Activated T-cell treated with anti-CD3 and anti-CD28 coated beads for 4 hours (primary cell): ENCODE data around the gene GADD45GIP1.
"Not testable (repeated sequence)": the region's sequence is repeated elsewhere in the genome, so short reads cannot be mapped to it uniquely, and the experiment has no call there.

Source experiments
- DNase-seq: peaks from one replicate; pipeline ENCODE4 v3.0.0-alpha.2; 2020

GADD45GIP1 gene

DNA sequence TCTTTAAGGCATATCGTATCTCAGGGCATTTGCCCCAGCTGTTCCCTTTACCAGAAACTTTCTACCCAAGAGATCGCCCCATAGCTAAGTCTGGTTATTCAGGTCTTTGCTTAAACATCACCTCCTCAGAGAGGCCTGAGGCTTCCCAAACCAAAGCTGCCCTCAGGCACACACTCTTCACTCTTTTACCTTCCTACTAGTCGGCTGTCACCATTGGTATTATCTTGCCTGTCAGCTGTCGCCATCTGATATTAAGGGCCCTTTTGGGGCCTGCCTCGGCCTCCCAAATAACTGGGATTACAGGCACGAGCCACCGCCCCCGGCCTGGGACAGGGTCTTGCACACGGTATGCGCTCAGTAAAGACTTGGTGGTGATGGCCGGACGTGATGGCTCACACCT is 1.0 kb downstream of the GADD45GIP1 start:
- DNase-seq = no peak

DNA sequence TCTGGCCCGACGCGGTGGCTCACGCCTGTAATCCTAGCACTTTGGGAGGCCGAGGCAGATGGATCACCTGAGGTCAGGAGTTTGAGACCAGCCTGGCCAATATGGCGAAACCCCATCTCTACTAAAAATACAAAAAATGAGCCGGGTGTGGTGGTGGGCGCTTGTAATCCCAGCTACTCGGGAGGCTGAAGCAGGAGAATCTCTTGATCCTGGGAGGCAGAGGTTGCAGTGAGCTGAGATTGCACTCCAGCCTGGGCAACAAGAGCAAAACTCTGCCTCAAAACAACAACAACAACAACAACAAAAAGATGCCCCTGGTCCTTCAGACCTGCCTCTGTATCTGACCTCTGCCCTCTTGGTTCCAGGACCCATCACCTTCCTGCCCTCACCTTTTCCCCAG is 1.4 kb downstream of the GADD45GIP1 start:
- DNase-seq = not testable (repeated sequence)

DNA sequence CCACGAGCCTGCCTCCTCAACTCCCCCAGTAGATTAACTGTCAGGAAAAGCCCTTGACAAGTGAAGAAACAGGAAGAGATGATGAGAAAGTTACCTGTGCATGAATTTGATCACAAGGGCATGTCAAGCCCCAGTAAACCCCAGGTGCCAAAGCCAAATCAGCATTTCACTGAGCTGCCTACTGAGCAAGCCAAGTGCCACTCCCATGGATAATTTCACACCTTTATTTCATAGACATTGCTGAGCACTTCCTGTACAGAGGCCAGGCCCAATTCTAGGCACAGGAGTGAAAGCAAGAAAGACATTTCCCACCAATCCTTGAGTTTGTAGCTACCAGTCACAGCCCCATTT is 2.4 kb downstream of the GADD45GIP1 start:
- no peak for DNase-seq

DNA sequence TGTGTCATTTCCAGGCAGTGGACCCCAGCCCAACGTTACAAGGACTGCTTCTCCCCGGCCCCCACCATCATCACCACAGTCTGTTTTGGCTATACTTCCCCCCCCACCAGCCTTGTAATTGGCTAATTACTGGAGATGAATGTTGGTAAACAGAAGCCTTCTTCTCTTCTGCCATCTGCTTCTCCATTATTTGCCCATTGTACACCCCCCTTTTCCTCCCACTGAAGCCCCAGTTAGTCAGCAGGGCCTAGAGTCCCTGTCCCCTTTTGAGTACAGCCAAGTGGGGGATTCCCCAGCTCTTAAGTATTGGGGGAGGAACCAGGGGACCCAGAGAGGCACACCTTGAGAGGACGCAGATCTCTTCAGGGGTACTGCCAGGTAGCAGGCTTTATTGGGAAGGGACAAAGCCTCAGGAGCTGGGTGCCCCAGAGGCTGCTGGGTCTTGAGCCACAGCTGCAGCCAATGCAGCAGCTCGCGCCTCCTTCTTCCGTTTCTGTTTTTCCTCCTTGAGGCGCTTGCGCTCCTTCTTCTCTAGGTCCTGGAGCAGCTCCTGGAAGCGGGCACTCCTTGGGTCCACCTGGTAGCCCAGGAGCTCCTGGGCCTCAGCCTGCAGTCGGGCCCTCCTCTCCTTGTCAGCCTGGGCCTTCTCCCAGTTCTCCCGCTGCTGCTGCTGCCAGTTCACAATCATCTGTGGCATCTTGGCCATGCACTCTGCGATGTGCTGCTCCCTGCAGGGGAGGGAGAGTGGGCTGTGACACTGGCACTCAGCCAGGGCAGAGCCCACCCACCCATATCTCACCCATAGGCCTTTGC is 3.0 kb downstream of the GADD45GIP1 start:
- DNase-seq = no peak

- DNase-seq = no peak
These were observed 3.8 kb downstream of the GADD45GIP1 start for GRCh38 chr19:12953138-12953798.

DNA sequence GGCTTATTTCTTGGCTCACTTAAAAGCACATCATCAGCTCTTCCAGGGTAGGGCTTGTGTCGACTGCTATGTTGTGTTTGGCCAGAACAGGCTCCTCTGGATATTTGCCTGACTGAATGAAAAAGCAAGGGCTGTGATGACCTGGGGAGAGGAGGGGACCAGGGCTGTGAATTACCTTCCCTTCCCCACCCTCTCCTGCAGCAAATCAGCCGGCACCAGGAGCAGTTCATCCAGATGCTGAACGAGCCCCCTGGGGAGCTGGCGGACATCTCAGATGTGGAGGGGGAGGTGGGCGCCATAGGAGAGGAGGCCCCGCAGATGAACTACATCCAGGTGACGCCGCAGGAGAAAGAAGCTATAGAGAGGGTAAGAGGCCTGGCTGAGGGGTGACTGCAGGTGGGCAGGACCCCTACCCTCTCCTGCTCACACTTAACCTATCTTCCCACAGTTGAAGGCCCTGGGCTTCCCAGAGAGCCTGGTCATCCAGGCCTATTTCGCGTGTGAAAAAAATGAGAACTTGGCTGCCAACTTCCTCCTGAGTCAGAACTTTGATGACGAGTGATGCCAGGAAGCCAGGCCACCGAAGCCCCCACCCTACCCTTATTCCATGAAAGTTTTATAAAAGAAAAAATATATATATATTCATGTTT is 4.4 kb downstream of the GADD45GIP1 start:
- DNase-seq = no peak

GRCh38 chr19:12952050-12952449 is 5.0 kb downstream of the GADD45GIP1 start:
- not testable (repeated sequence) for DNase-seq

GRCh38 chr19:12949363-12950283 is 7.4 kb downstream of the GADD45GIP1 start:
- DNase-seq = no peak

DNA sequence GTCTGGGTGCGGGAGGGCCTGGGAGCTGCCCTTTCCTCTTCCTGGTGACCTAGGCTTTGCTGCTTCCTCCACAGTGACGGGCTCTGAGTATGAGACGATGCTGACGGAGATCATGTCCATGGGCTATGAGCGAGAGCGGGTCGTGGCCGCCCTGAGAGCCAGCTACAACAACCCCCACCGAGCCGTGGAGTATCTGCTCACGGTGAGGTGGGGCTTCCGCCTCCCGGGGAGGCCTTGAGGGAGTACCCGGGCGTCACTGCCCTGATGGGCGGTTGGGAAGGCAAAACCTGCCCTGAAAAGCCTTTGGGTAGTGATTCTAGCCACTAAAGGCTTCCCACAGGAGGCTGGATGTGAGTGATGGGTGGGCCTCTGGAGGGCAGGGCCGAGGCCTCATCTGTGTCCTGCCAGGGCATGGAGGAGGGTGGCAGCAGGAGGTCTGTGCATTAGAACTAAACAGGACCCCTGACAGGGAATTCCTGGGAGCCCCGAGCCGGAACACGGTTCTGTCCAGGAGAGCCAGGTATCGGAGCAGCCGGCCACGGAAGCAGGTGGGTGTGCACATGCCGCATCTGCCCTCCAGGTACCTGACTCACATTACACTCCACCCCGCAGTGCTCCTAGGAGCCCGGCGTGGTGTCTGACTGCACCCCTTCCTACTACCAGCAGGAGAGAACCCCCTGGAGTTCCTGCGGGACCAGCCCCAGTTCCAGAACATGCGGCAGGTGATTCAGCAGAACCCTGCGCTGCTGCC is 8.2 kb downstream of the GADD45GIP1 start:
- DNase-seq = no peak

DNA sequence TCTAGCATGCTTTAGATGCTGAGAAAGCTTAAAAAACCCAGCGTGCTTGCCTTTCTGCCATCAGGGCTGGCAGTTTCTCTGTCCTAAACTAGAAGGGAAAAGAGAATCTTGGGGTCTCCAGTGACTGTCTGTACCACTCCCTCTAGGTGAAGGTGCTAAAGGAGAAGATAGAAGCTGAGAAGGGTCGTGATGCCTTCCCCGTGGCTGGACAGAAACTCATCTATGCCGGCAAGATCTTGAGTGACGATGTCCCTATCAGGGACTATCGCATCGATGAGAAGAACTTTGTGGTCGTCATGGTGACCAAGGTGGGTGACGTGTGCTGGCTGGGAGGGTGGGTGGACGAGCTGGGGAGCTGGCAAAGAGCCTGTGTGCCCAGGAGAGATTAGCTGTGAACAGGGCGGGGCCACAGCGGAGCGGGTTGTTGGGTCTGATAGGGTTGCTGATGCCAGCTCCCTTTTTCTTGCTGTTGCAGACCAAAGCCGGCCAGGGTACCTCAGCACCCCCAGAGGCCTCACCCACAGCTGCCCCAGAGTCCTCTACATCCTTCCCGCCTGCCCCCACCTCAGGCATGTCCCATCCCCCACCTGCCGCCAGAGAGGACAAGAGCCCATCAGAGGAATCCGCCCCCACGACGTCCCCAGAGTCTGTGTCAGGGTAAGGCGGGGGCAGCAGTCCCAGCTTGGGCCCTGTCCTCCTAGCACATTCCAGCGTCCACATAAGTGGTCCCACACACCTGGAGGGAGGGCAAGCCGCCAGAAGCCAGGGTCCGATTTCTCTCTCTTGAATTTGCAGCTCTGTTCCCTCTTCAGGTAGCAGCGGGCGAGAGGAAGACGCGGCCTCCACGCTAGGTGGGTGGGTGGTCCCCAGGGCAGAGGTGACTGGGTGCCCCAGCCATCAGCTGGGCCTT is 9.1 kb downstream of the GADD45GIP1 start:
- no peak for DNase-seq

DNA sequence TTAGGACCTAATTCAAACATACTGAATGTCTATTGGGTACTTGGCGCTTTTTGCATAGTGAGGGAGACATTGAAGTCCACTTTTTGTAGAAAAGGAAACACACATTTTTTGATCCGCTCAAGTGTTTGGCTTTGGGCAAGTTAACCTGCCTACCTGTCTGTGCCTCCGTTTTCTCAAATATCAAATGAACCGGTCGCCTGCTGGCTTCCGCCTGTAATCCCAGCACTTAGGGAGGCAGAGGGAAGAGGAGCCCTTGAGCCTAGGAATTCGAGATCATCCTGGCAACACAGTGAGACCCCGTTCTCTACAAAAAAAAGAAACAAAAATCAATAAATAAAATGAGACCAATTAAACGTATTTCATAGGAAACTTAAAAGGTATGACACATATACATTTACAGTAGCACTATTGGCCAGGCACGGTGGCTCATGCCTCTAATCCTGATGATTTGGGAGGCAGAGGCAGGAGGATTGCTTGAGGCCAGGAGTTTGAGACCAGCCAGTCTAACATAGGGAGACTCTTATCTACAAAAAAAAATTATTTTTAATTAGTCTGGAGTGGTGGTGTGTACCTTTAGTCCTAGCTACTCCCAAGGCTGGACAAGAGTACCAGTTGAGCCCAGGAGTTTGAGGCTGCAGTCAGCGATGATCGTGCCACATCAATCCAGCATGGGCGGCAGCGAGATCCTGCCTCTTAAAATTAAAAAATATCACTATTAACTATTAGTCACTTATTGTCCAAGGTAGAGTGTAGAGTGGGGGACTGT is 10.1 kb downstream of the GADD45GIP1 start:
- DNase-seq = no peak

- no peak for DNase-seq
These were observed 10.8 kb downstream of the GADD45GIP1 start for GRCh38 chr19:12946092-12946721.

- DNase-seq = peak; percentile 97
These were observed 11.4 kb downstream of the GADD45GIP1 start, which contains the start of gene RAD23A for GRCh38 chr19:12945479-12946091. RAD23A (plus strand) TSS chr19:12945862; CDS start chr19:12945949, 87 bp downstream.

DNA sequence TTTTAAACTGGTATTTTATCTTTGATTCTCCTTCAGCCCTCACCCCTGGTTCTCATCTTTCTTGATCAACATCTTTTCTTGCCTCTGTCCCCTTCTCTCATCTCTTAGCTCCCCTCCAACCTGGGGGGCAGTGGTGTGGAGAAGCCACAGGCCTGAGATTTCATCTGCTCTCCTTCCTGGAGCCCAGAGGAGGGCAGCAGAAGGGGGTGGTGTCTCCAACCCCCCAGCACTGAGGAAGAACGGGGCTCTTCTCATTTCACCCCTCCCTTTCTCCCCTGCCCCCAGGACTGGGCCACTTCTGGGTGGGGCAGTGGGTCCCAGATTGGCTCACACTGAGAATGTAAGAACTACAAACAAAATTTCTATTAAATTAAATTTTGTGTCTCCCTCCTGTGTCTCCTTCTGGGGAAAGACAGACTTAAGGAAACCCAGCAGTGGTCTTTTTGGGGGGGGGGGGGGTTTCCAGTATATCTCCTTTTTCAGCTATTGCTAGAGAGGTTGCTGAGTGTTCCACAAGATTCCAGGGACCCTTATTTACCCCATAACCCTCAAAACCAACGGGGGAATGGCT is 12.8 kb downstream of the GADD45GIP1 start:
- DNase-seq = no peak

DNA sequence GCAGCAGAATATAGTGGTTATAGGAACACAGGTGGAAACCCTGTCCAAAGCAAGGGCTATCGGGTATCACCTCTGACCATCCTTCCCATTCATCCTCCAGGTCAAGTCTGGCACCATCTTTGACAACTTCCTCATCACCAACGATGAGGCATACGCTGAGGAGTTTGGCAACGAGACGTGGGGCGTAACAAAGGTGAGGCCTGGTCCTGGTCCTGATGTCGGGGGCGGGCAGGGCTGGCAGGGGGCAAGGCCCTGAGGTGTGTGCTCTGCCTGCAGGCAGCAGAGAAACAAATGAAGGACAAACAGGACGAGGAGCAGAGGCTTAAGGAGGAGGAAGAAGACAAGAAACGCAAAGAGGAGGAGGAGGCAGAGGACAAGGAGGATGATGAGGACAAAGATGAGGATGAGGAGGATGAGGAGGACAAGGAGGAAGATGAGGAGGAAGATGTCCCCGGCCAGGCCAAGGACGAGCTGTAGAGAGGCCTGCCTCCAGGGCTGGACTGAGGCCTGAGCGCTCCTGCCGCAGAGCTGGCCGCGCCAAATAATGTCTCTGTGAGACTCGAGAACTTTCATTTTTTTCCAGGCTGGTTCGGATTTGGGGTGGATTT is 13.5 kb downstream of the GADD45GIP1 start:
- DNase-seq = no peak

GRCh38 chr19:12940897-12941296 is 16.1 kb downstream of the GADD45GIP1 start:
- no peak for DNase-seq

- no peak for DNase-seq
These were observed 17.0 kb downstream of the GADD45GIP1 start for GRCh38 chr19:12939975-12940423.
